ENCODE data around the gene RPL39.

DNA sequence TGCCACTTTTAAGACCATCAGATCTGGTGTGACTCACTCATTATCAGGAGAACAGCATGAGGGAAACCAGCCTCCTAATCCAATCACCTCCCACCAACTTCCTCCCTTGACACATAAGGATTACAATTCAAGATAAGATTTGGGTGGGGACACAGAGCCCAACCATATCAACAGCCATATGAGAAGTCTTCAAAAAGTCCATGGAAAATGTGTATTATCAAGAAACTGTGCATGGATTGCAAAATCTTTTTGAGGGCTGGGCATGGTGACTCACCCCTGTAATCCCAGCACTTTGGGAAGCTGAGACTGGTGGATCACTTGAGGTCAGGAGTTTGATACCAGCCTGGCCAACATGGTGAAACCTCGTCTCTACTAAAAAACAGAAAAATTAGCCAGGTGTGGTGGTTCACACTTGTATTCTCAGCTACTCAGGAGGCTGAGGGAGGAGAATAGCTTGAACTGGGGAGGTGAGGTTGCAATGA is 17.8 kb upstream of the RPL39 start:
- TF ChIP-seq CREB1 (CRISPR knock-in tag; IDR thresholded peaks at IDR 0.05; ENCODE audit: low read depth) (no peak), EZH2phosphoT487 (IDR thresholded peaks at IDR 0.05; ENCODE audit: unreplicated experiment) (no peak), POLR2AphosphoS5 (IDR thresholded peaks at IDR 0.05; ENCODE audit: low read depth) (no peak)
- TF ChIP-seq, protein P1, sequence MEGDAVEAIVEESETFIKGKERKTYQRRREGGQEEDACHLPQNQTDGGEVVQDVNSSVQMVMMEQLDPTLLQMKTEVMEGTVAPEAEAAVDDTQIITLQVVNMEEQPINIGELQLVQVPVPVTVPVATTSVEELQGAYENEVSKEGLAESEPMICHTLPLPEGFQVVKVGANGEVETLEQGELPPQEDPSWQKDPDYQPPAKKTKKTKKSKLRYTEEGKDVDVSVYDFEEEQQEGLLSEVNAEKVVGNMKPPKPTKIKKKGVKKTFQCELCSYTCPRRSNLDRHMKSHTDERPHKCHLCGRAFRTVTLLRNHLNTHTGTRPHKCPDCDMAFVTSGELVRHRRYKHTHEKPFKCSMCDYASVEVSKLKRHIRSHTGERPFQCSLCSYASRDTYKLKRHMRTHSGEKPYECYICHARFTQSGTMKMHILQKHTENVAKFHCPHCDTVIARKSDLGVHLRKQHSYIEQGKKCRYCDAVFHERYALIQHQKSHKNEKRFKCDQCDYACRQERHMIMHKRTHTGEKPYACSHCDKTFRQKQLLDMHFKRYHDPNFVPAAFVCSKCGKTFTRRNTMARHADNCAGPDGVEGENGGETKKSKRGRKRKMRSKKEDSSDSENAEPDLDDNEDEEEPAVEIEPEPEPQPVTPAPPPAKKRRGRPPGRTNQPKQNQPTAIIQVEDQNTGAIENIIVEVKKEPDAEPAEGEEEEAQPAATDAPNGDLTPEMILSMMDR (conservative IDR thresholded peaks at IDR 0.05; ENCODE audit: low read depth in 2 of 2), result no peak
